GM23338 (cell line): ENCODE measurements around the gene SPON2. TPM values are rescaled to one million over a fixed set of nuclear protein-coding genes. Genes with fewer than 3 reads are reported as not detected.

Source experiments
- ATAC-seq: fragments of 200-7000 bp; cut with Tn5 transposase; 3 replicates; pipeline ENCODE4 v1.9.1; 2020
- DNase-seq: peaks from one replicate; pipeline ENCODE4 v3.0.0-alpha.2; 2015; ENCODE audit warnings: low spot score
- H2AFZ ChIP-seq: fragments of 200-600 bp; sonication (generic); 2 replicates; pipeline ENCODE4 v1.8.0; 2016; ENCODE audit warnings: antibody characterized with exemption, mild to moderate bottlenecking, moderate library complexity
- H3F3A ChIP-seq: fragments of 200-600 bp; sonication (generic); replicated peaks from 2 replicates; pipeline ENCODE4 v1.8.0; 2017; ENCODE audit warnings: antibody characterized with exemption, mixed run types, low read depth
- H3K27ac ChIP-seq: fragments of 200-600 bp; sonication (generic); 2 replicates; pipeline ENCODE4 v1.6.1; 2016; ENCODE audit warnings: low read depth
- H3K27me3 ChIP-seq: fragments of 200-600 bp; sonication (generic); 2 replicates; pipeline ENCODE4 v1.8.0; 2016; ENCODE audit warnings: mild to moderate bottlenecking, mixed run types, moderate library complexity; ENCODE audit not compliant: insufficient read depth
- H3K36me3 ChIP-seq: fragments of 200-600 bp; sonication (generic); 2 replicates; pipeline ENCODE4 v1.8.0; 2016; ENCODE audit warnings: mild to moderate bottlenecking; ENCODE audit not compliant: insufficient read depth
- H3K4me1 ChIP-seq: fragments of 200-600 bp; sonication (generic); 2 replicates; pipeline ENCODE4 v1.8.0; 2016; ENCODE audit warnings: mild to moderate bottlenecking, moderate library complexity; ENCODE audit not compliant: insufficient read depth
- H3K4me2 ChIP-seq: fragments of 200-600 bp; sonication (generic); 2 replicates; pipeline ENCODE4 v1.7.1; 2017; ENCODE audit warnings: mixed run types
- H3K4me3 ChIP-seq: fragments of 200-600 bp; sonication (generic); 2 replicates; pipeline ENCODE4 v1.6.1; 2016; ENCODE audit warnings: mixed run types
- H3K79me2 ChIP-seq: fragments of 200-600 bp; sonication (generic); replicated peaks from 2 replicates; pipeline ENCODE4 v1.8.0; 2017; ENCODE audit warnings: mild to moderate bottlenecking; ENCODE audit not compliant: insufficient read depth
- H3K9me2 ChIP-seq: fragments of 200-600 bp; sonication (generic); 2 replicates; pipeline ENCODE4 v1.8.0; 2017; ENCODE audit not compliant: insufficient read depth
- H4K20me1 ChIP-seq: fragments of 200-600 bp; sonication (generic); replicated peaks from 2 replicates; pipeline ENCODE4 v1.8.0; 2017; ENCODE audit warnings: mild to moderate bottlenecking; ENCODE audit not compliant: insufficient read depth
- H3K27ac Mint-ChIP-seq: 2 replicates; pipeline ENCODE4 v1.8.0; 2020; ENCODE audit warnings: inconsistent platforms, mild to moderate bottlenecking, moderate library complexity, mixed read lengths
- H3K27me3 Mint-ChIP-seq: 3 replicates; pipeline ENCODE4 v1.8.0; 2022; ENCODE audit warnings: low read depth, mild to moderate bottlenecking, moderate library complexity, mixed read lengths, inconsistent platforms; ENCODE audit not compliant: insufficient read depth, poor library complexity
- H3K36me3 Mint-ChIP-seq: 3 replicates; pipeline ENCODE4 v1.8.0; 2021; ENCODE audit warnings: low read depth, mild to moderate bottlenecking, inconsistent platforms, moderate library complexity, mixed read lengths
- H3K4me1 Mint-ChIP-seq: 3 replicates; pipeline ENCODE4 v1.8.0; 2020; ENCODE audit warnings: mild to moderate bottlenecking, inconsistent platforms, mixed read lengths
- H3K4me3 Mint-ChIP-seq: 3 replicates; pipeline ENCODE4 v1.8.0; 2021; ENCODE audit warnings: moderate library complexity, mild to moderate bottlenecking, inconsistent platforms, mixed read lengths
- H3K9me3 Mint-ChIP-seq: 3 replicates; pipeline ENCODE4 v1.8.0; 2020; ENCODE audit warnings: moderate library complexity, mild to moderate bottlenecking, inconsistent platforms, mixed read lengths
- EZH2phosphoT487 ChIP-seq: fragments of 200-600 bp; sonication (generic); IDR thresholded peaks from one replicate; pipeline ENCODE4 v1.8.1; 2018; ENCODE audit warnings: antibody characterized with exemption; ENCODE audit not compliant: unreplicated experiment
- NANOG ChIP-seq: IDR thresholded peaks from 2 replicates; pipeline ENCODE4 v1.6.1; 2016; ENCODE audit warnings: antibody characterized with exemption, borderline replicate concordance
- POLR2AphosphoS5 ChIP-seq: IDR thresholded peaks from 2 replicates; pipeline ENCODE4 v1.6.1; 2016; ENCODE audit warnings: antibody characterized with exemption, low read depth
- ZNF331 ChIP-seq: fragments of 250-450 bp; sonication (Bioruptor Pico); IDR thresholded peaks from 2 replicates; pipeline ENCODE4 v1.5.0; 2020; ENCODE audit warnings: low read depth, mild to moderate bottlenecking, moderate library complexity
- polyA plus RNA-seq: library from polyadenylated mRNA; unstranded; fragments of >200 nt; fragmentation: Nextera tagmentation; extraction: Ambion mirVana; gene quantifications from 2 replicates; pipeline ENCODE4 v1.2.1, GENCODE V29; 2016
- total RNA-seq: library from RNA; depleted of rRNA; stranded (reverse); fragments of >200 nt; shearing (Covaris generic); gene quantifications from 2 replicates; pipeline ENCODE4 v1.2.3, GENCODE V29; 2014
- TF ChIP-seq, protein P1 (sequence below): fragments of 250-450 bp; sonication (Bioruptor Pico); IDR thresholded peaks from 2 replicates; pipeline ENCODE4 v1.5.0; 2020; ENCODE audit warnings: mild to moderate bottlenecking, moderate library complexity
- TF ChIP-seq, protein P2 (sequence below): IDR thresholded peaks from 2 replicates; pipeline ENCODE4 v1.6.1; 2016; ENCODE audit warnings: antibody characterized with exemption

Gene SPON2
- total and polyA plus RNA-seq, 2 experiments from 2014 or later, result 2.1 to 2.4 TPM

- Mint-ChIP-seq H3K4me1 (no peaks in the 10 kb centered on the region), H3K27me3 (peaks cover 3% of the 10 kb centered on the region)
These were observed 9.9 kb upstream of the SPON2 start for GRCh38 chr4:1182313-1182712.

GRCh38 chr4:1180663-1181062, 8.3 kb upstream of the SPON2 start:
- Histone ChIP-seq H3K4me3 (no peak overlapping the region), H4K20me1 (no peaks in the 10 kb centered on the region), H3K4me2 (no peak overlapping the region), H3K9me2 (no peaks in the 10 kb centered on the region), H3K4me1 (no peaks in the 10 kb centered on the region), H3F3A (no peaks in the 10 kb centered on the region), H3K79me2 (no peaks in the 10 kb centered on the region), H3K27ac (no peak overlapping the region), H3K36me3 (0 out of 2 replicates have a peak, but pooled peaks cover 7% of the 10 kb centered on the region), H2AFZ (no peak overlapping the region), H3K27me3 (0 out of 2 replicates have a peak, but pooled peaks cover 7% of the 10 kb centered on the region)
- H3K4me1 Mint-ChIP-seq, result no peaks in the 10 kb centered on the region
- peaks cover 3% of the 10 kb centered on the region; the same call in 2 of the 3 replicates for H3K36me3 Mint-ChIP-seq
- TF ChIP-seq EZH2phosphoT487, result no peak
- no peak for TF ChIP-seq ZNF331 (CRISPR knock-in tag)
- no peak for TF ChIP-seq POLR2AphosphoS5
- TF ChIP-seq NANOG, result no peak
- TF ChIP-seq, protein P1, sequence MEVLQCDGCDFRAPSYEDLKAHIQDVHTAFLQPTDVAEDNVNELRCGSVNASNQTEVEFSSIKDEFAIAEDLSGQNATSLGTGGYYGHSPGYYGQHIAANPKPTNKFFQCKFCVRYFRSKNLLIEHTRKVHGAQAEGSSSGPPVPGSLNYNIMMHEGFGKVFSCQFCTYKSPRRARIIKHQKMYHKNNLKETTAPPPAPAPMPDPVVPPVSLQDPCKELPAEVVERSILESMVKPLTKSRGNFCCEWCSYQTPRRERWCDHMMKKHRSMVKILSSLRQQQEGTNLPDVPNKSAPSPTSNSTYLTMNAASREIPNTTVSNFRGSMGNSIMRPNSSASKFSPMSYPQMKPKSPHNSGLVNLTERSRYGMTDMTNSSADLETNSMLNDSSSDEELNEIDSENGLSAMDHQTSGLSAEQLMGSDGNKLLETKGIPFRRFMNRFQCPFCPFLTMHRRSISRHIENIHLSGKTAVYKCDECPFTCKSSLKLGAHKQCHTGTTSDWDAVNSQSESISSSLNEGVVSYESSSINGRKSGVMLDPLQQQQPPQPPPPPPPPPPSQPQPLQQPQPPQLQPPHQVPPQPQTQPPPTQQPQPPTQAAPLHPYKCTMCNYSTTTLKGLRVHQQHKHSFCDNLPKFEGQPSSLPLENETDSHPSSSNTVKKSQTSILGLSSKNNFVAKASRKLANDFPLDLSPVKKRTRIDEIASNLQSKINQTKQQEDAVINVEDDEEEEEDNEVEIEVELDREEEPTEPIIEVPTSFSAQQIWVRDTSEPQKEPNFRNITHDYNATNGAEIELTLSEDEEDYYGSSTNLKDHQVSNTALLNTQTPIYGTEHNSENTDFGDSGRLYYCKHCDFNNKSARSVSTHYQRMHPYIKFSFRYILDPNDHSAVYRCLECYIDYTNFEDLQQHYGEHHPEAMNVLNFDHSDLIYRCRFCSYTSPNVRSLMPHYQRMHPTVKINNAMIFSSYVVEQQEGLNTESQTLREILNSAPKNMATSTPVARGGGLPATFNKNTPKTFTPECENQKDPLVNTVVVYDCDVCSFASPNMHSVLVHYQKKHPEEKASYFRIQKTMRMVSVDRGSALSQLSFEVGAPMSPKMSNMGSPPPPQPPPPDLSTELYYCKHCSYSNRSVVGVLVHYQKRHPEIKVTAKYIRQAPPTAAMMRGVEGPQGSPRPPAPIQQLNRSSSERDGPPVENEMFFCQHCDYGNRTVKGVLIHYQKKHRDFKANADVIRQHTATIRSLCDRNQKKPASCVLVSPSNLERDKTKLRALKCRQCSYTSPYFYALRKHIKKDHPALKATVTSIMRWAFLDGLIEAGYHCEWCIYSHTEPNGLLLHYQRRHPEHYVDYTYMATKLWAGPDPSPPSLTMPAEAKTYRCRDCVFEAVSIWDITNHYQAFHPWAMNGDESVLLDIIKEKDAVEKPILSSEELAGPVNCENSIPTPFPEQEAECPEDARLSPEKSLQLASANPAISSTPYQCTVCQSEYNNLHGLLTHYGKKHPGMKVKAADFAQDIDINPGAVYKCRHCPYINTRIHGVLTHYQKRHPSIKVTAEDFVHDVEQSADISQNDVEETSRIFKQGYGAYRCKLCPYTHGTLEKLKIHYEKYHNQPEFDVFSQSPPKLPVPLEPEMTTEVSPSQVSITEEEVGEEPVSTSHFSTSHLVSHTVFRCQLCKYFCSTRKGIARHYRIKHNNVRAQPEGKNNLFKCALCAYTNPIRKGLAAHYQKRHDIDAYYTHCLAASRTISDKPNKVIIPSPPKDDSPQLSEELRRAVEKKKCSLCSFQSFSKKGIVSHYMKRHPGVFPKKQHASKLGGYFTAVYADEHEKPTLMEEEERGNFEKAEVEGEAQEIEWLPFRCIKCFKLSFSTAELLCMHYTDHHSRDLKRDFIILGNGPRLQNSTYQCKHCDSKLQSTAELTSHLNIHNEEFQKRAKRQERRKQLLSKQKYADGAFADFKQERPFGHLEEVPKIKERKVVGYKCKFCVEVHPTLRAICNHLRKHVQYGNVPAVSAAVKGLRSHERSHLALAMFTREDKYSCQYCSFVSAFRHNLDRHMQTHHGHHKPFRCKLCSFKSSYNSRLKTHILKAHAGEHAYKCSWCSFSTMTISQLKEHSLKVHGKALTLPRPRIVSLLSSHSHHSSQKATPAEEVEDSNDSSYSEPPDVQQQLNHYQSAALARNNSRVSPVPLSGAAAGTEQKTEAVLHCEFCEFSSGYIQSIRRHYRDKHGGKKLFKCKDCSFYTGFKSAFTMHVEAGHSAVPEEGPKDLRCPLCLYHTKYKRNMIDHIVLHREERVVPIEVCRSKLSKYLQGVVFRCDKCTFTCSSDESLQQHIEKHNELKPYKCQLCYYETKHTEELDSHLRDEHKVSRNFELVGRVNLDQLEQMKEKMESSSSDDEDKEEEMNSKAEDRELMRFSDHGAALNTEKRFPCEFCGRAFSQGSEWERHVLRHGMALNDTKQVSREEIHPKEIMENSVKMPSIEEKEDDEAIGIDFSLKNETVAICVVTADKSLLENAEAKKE (CRISPR knock-in tag), result no peak
- no peak for ATAC-seq
- peaks cover 7% of the 10 kb centered on the region for H3K27me3 Mint-ChIP-seq
- H3K27ac Mint-ChIP-seq, result no peak overlapping the region
- no peak overlapping the region for H3K4me3 Mint-ChIP-seq
- DNase-seq, result no peak
- peaks cover 52% of the 10 kb centered on the region for H3K9me3 Mint-ChIP-seq

More at GRCh38 chr4:1182313-1182712, 9.9 kb upstream of the SPON2 start:
- H3K79me2 ChIP-seq, result no peaks in the 10 kb centered on the region
- H3K4me2 ChIP-seq, result no peak overlapping the region
- H3K9me3 Mint-ChIP-seq, result peaks cover 52% of the 10 kb centered on the region
- no peak for TF ChIP-seq NANOG
- TF ChIP-seq EZH2phosphoT487, result no peak
- TF ChIP-seq, protein P2, sequence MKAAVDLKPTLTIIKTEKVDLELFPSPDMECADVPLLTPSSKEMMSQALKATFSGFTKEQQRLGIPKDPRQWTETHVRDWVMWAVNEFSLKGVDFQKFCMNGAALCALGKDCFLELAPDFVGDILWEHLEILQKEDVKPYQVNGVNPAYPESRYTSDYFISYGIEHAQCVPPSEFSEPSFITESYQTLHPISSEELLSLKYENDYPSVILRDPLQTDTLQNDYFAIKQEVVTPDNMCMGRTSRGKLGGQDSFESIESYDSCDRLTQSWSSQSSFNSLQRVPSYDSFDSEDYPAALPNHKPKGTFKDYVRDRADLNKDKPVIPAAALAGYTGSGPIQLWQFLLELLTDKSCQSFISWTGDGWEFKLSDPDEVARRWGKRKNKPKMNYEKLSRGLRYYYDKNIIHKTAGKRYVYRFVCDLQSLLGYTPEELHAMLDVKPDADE, result no peak
- no peak for TF ChIP-seq POLR2AphosphoS5
- H3K4me3 ChIP-seq, result no peak overlapping the region
- no peaks in the 10 kb centered on the region for H3F3A ChIP-seq
- H3K27me3 ChIP-seq, result 0 out of 2 replicates have a peak, but pooled peaks cover 7% of the 10 kb centered on the region
- no peak overlapping the region for H3K4me3 Mint-ChIP-seq
- H3K27ac ChIP-seq, result no peak overlapping the region
- no peak overlapping the region for H2AFZ ChIP-seq
- no peak overlapping the region for H3K27ac Mint-ChIP-seq
- DNase-seq (no peak), ATAC-seq (no peak)
- H4K20me1 ChIP-seq, result no peaks in the 10 kb centered on the region
- H3K36me3 ChIP-seq, result 0 out of 2 replicates have a peak, but pooled peaks cover 7% of the 10 kb centered on the region
- no peaks in the 10 kb centered on the region for H3K9me2 ChIP-seq
- peaks cover 3% of the 10 kb centered on the region; the same call in 1 of the 3 replicates for H3K36me3 Mint-ChIP-seq
- no peaks in the 10 kb centered on the region for H3K4me1 ChIP-seq
